HG03095 (cell line): ENCODE data around the gene MAP3K13.

ENCODE experiments used
- ATAC-seq: cut with Tn5 transposase; IDR thresholded peaks from one replicate; pipeline ENCODE4 v1.9.1; 2021; ENCODE audit warnings: moderate library complexity; ENCODE audit not compliant: unreplicated experiment

MAP3K13 gene

DNA sequence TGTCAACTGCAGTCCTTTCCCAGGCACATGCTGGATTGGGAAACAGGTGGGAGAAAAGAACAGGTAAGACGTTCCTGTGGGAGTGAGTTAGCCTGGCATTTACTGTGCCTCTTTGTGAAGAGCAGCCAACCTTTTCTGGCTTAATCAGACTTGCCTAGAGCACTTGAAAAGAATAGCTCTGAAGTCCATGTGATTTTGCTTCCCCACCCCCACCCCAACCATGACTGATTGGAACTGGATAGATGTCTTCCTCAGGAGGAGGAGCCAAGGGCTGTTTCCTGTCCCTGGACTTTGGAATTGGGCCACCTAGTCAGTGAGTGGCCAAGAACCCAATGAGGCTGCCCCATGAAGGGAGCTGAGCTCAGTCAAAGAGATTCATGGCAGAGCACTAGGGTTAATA lies 140.6 kb downstream of the MAP3K13 start:
- ATAC-seq = no peak

- no peak for ATAC-seq
Observed at GRCh38 chr3:185504636-185505035, 141.7 kb downstream of the MAP3K13 start.

GRCh38 chr3:185507883-185508282 lies 144.9 kb downstream of the MAP3K13 start:
- no peak for ATAC-seq

- no peak for ATAC-seq
Observed at GRCh38 chr3:185508335-185508991, 145.5 kb downstream of the MAP3K13 start.

GRCh38 chr3:185511711-185512110 lies 148.8 kb downstream of the MAP3K13 start:
- ATAC-seq = no peak

DNA sequence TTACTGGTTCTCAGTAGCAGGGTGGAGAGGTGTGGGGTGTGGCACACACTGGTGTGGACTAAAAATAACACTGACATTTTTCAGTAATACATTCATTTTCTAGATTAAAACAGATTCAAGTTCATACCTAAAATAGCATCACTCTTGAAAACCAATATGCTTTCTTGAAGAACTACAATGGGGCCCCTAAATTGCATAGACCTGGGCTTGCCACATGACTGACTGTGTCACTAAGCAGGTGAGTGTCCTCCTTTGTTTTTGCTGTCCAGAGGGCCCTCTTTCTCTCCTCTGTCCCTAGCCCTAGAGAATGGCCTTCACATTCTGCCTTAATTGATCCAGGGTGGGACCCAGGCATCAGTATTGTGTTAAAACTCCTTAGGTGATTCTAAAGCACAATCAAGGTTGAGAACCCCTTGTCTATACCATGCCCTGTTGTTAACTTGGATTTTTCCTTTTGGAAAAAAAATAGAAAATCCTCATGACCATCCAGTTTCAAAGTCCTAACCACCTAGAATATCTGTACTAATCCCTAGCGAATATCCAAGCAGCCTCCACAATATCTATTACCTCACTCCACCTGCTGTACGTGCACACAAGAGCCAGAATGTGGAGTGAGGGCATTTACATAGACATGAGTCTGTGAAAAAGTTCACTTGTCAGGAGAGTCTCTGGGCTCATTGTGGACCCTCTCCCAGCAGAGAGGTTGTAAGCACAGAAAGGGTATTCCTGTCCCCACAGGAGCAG lies 154.6 kb downstream of the MAP3K13 start:
- no peak for ATAC-seq

GRCh38 chr3:185519021-185519420 lies 156.1 kb downstream of the MAP3K13 start:
- ATAC-seq = no peak

- ATAC-seq = no peak
Observed at GRCh38 chr3:185521349-185522138, 158.6 kb downstream of the MAP3K13 start.

DNA sequence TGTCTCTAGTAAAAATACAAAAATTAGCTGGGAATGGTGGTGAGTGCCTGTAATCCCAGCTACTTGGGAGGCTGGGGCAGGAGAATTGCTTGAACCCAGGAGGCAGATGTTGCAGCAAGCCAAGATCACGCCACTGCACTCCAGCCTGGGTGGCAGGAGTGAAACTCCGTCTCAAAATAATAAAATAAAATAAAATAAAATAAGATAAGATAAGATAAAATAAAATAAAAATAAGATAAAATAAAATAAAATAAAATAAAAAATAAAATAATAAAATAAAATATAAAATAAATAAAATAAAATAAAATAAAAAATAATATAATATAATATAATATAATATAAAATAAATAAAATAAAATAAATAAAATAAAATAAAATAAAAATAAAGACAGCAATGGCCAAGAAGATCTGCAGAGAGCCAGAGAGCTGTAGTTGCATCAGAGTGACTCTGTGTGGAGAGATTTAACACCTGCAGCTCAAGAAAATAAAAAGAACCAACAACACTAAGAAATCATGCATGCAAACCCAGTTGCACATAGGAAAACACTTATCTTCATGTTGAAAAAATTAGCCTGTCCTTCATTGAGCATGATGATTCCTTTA lies 163.5 kb downstream of the MAP3K13 start:
- no peak for ATAC-seq

GRCh38 chr3:185527364-185527763 lies 164.4 kb downstream of the MAP3K13 start:
- ATAC-seq = no peak

DNA sequence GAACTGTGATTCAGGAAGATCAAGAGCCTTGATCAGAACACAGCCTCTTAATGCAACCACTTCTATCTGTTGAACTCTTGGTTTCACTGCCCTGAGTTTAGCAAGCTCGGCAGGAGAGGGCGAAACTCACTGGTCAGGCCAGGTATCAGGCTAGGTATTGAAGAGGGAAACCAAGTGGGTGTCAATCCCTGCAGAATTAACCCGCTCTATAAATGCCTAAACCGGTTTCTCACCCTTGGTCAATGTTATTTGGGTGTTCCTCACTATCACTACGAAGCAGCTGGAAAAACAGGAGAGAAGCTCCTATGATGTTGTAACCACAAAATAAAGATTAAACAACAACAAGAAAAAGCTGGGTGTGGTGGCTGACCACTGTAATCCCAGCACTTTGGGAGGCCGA lies 165.6 kb downstream of the MAP3K13 start:
- no peak for ATAC-seq

GRCh38 chr3:185530856-185531255 lies 167.9 kb downstream of the MAP3K13 start:
- no peak for ATAC-seq

GRCh38 chr3:185532901-185533300 lies 170.0 kb downstream of the MAP3K13 start:
- ATAC-seq = no peak

DNA sequence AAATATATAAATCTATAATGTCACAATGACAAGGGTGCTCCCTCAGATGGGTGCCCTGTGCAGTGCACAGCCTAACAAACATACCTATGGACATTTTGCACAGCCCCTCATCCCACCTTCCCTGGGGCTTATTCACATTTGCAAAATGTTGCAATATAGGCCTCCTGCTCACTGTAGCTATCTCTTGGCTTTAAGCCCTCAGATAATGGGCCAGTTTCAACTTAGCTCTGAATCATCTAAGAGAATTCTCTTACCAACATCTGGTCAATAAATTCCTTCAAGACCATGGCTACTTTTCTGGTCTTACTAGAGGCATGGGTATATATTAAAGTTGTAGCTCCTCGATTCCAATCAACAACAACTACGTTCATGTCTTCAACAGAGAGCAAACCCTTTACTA lies 171.6 kb downstream of the MAP3K13 start:
- ATAC-seq = no peak

- ATAC-seq = peak; percentile 98
Observed at GRCh38 chr3:185537369-185537970, 174.5 kb downstream of the MAP3K13 start.
